ENCODE data around the gene AGK. TPM values are rescaled to one million over a fixed set of nuclear protein-coding genes. Genes with fewer than 3 reads are reported as not detected.
"Not testable (repeated sequence)": the region's sequence is repeated elsewhere in the genome, so short reads cannot be mapped to it uniquely, and the experiment has no call there.

The AGK gene
- total RNA-seq, 1 donor from 2014 or later, result 28.6 TPM

DNA sequence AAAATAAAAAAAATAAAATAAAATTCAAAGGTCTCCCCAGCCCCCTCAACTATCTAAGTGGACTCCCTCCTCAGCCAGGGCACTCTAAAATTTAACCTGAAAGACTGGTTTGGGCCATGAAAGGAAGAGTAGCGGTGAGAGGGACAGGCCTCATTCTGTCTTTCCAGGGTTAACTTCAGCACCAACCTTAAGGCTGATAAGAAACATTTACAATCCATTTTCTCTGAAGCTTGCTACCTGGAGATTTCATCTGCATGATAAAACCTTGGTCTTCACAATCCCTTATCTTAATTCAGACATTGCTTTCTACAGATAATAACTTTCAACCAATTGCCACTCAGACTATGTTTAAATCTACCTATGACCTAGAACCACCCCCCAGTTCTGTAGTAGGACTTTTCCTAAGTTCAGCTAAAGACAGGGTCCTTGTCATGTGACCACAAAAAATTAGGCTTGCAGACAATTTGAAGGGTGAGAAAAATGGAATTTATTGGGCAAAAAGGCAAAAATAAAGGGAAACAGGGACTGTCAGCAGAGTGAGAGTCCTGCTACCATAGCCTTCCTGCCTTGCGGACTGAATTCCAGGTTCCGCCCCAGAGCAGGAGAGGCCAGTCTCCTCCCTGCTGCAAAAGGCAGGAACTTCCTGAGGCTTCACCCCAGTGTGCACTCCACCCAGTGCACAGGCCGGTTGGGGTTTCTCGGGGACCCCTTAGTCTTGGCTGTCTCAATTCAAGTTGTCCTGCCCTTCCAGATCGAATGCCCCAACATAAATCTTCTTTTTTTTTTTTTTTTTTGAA, 26.0 kb downstream of the AGK start:
- TF ChIP-seq, protein P1, sequence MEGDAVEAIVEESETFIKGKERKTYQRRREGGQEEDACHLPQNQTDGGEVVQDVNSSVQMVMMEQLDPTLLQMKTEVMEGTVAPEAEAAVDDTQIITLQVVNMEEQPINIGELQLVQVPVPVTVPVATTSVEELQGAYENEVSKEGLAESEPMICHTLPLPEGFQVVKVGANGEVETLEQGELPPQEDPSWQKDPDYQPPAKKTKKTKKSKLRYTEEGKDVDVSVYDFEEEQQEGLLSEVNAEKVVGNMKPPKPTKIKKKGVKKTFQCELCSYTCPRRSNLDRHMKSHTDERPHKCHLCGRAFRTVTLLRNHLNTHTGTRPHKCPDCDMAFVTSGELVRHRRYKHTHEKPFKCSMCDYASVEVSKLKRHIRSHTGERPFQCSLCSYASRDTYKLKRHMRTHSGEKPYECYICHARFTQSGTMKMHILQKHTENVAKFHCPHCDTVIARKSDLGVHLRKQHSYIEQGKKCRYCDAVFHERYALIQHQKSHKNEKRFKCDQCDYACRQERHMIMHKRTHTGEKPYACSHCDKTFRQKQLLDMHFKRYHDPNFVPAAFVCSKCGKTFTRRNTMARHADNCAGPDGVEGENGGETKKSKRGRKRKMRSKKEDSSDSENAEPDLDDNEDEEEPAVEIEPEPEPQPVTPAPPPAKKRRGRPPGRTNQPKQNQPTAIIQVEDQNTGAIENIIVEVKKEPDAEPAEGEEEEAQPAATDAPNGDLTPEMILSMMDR (IDR thresholded peaks at IDR 0.05; ENCODE audit: insufficient read depth, low read depth, low read length), result no peak
- TF ChIP-seq EZH2 (IDR thresholded peaks at IDR 0.05; ENCODE audit: insufficient read depth, low read length), result no peak
- H3K27me3 Mint-ChIP-seq (ENCODE audit: low read depth, unreplicated experiment), result no peaks in the 10 kb centered on the region
- H3K4me1 ChIP-seq (ENCODE audit: insufficient read depth, low read length), result no peaks in the 10 kb centered on the region
- no peaks in the 10 kb centered on the region for H4K20me1 ChIP-seq (ENCODE audit: insufficient read depth, low read length)
- no peak overlapping the region for H3K27ac Mint-ChIP-seq (ENCODE audit: unreplicated experiment)
- DNase-seq (ENCODE audit: low read depth), result no peak
- H3K79me2 ChIP-seq (ENCODE audit: insufficient read depth, low read length), result peaks cover under 1% of the 10 kb centered on the region
- peaks cover 3% of the 10 kb centered on the region for H3K9me3 ChIP-seq (ENCODE audit: insufficient read depth, low read depth, low read length)
- H3K9ac ChIP-seq (ENCODE audit: low read length), result no peak overlapping the region
- H3K4me2 ChIP-seq (ENCODE audit: low read length), result no peak overlapping the region
- H3K27me3 ChIP-seq (ENCODE audit: insufficient read depth, low read length), result no peaks in the 10 kb centered on the region
- no peak overlapping the region for H3K27ac ChIP-seq (ENCODE audit: low read depth, low read length)
- H3K9me3 Mint-ChIP-seq (ENCODE audit: unreplicated experiment), result peaks cover 4% of the 10 kb centered on the region
- no peak overlapping the region for H3K4me3 Mint-ChIP-seq (ENCODE audit: unreplicated experiment)
- H3K4me3 ChIP-seq (ENCODE audit: insufficient read depth, low read depth, low read length), result no peak overlapping the region
- FAIRE-seq, result no peak
- H2AFZ ChIP-seq (ENCODE audit: low read depth, low read length), result no peak overlapping the region
- H3K4me1 Mint-ChIP-seq (ENCODE audit: low read depth, unreplicated experiment), result no peaks in the 10 kb centered on the region
- H3K36me3 Mint-ChIP-seq (ENCODE audit: low read depth, unreplicated experiment), result peaks cover 17% of the 10 kb centered on the region
- H3K36me3 ChIP-seq (ENCODE audit: insufficient read depth, low read length), result no peaks in the 10 kb centered on the region

DNA sequence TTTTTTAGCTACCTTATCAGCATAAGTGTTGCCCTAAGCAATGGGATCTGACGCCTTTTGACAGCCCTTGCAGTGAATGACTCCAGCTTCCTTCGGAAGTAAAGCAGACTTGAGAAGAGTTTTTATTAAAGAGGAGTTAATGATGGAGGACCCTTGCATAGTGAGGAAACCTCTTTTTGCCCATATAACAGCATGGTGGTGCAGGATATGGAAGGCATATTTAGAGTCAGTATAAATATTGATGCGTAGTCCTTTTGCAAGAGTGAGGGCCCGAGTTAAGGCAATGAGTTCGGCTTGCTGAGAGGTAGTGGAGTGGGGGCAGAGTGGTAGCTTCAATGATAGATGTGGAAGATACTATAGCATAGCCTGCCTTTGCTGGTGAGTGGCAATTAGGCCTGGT, 28.7 kb downstream of the AGK start:
- H3K4me1 Mint-ChIP-seq (ENCODE audit: low read depth, unreplicated experiment); H3K9ac ChIP-seq (ENCODE audit: low read length); H3K36me3 ChIP-seq (ENCODE audit: insufficient read depth, low read length); H4K20me1 ChIP-seq (ENCODE audit: insufficient read depth, low read length); H3K4me3 Mint-ChIP-seq (ENCODE audit: unreplicated experiment); H2AFZ ChIP-seq (ENCODE audit: low read depth, low read length); H3K27me3 Mint-ChIP-seq (ENCODE audit: low read depth, unreplicated experiment); H3K9me3 Mint-ChIP-seq (ENCODE audit: unreplicated experiment); H3K27me3 ChIP-seq (ENCODE audit: insufficient read depth, low read length); DNase-seq (ENCODE audit: low read depth); H3K9me3 ChIP-seq (ENCODE audit: insufficient read depth, low read depth, low read length); FAIRE-seq; H3K4me2 ChIP-seq (ENCODE audit: low read length); H3K4me1 ChIP-seq (ENCODE audit: insufficient read depth, low read length); H3K27ac ChIP-seq (ENCODE audit: low read depth, low read length); H3K79me2 ChIP-seq (ENCODE audit: insufficient read depth, low read length); H3K27ac Mint-ChIP-seq (ENCODE audit: unreplicated experiment); H3K4me3 ChIP-seq (ENCODE audit: insufficient read depth, low read depth, low read length): not testable (repeated sequence)
- peaks cover 16% of the 10 kb centered on the region for H3K36me3 Mint-ChIP-seq (ENCODE audit: low read depth, unreplicated experiment)

DNA sequence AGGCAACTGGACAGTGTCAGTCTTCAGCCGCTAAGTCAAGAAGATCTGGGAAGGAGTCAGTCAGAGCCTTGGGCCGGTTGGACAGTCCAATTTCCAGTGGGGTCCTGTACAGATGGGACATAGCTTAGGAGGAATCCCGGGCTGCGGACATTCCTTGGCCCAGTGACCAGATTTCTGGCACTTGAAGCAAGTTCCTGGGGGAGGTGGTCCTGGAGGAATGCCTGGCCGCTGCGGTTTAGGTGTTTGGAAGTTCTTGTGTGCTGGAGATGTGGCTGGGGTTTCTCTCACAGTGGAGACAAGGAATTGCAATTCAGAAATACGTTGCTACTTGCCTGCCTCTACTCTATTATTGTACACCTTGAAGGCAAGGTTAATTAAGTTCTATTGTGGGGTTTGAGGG, 30.9 kb downstream of the AGK start:
- not testable (repeated sequence) for H3K27ac ChIP-seq (ENCODE audit: low read depth, low read length); FAIRE-seq; H3K4me3 ChIP-seq (ENCODE audit: insufficient read depth, low read depth, low read length); H3K36me3 Mint-ChIP-seq (ENCODE audit: low read depth, unreplicated experiment); H3K27me3 Mint-ChIP-seq (ENCODE audit: low read depth, unreplicated experiment); H3K4me3 Mint-ChIP-seq (ENCODE audit: unreplicated experiment); H3K27me3 ChIP-seq (ENCODE audit: insufficient read depth, low read length); H4K20me1 ChIP-seq (ENCODE audit: insufficient read depth, low read length); H3K9ac ChIP-seq (ENCODE audit: low read length); H3K36me3 ChIP-seq (ENCODE audit: insufficient read depth, low read length); H2AFZ ChIP-seq (ENCODE audit: low read depth, low read length); H3K9me3 Mint-ChIP-seq (ENCODE audit: unreplicated experiment); H3K4me2 ChIP-seq (ENCODE audit: low read length); H3K79me2 ChIP-seq (ENCODE audit: insufficient read depth, low read length); H3K9me3 ChIP-seq (ENCODE audit: insufficient read depth, low read depth, low read length); H3K27ac Mint-ChIP-seq (ENCODE audit: unreplicated experiment)
- peak; percentile 16 for DNase-seq (ENCODE audit: low read depth)
- peaks cover 20% of the 10 kb centered on the region for H3K4me1 Mint-ChIP-seq (ENCODE audit: low read depth, unreplicated experiment)
- peaks cover 19% of the 10 kb centered on the region for H3K4me1 ChIP-seq (ENCODE audit: insufficient read depth, low read length)
